Measurements from ENCODE around the gene KCP.

Gene KCP

GRCh38 chr7:128858380-128859231 is 51.9 kb downstream of the KCP start:
- no peak for TF ChIP-seq CTCF (IDR thresholded peaks at IDR 0.05)
- H3K36me3 ChIP-seq: no peaks in the 10 kb centered on the region
- no peak overlapping the region for H3K27ac ChIP-seq
- peaks cover 18% of the 10 kb centered on the region for H3K27me3 ChIP-seq
- H3K9me3 ChIP-seq: no peaks in the 10 kb centered on the region
- H3K4me3 ChIP-seq (ENCODE audit: low read depth in 1 of 2, low read length in 1 of 2): no peak overlapping the region
- H3K4me1 ChIP-seq (ENCODE audit: control insufficient read depth in 1 of 2, insufficient read depth in 1 of 2, low read depth in 1 of 2, low read length in 1 of 2): peaks cover 12 to 13% of the 10 kb centered on the region in 2 experiments

GRCh38 chr7:128856001-128856718 is 54.3 kb downstream of the KCP start:
- no peak for TF ChIP-seq CTCF (IDR thresholded peaks at IDR 0.05)
- Histone ChIP-seq H3K27me3 (peaks cover 19% of the 10 kb centered on the region), H3K36me3 (no peaks in the 10 kb centered on the region), H3K4me3 (ENCODE audit: low read depth in 1 of 2, low read length in 1 of 2) (no peak overlapping the region), H3K4me1 (ENCODE audit: control insufficient read depth in 1 of 2, insufficient read depth in 1 of 2, low read depth in 1 of 2, low read length in 1 of 2) (no peaks in the 10 kb centered on the region), H3K9me3 (no peaks in the 10 kb centered on the region), H3K27ac (no peak overlapping the region)

- TF ChIP-seq CTCF (IDR thresholded peaks at IDR 0.05): no peak
- H3K4me3 ChIP-seq (ENCODE audit: low read depth in 1 of 2, low read length in 1 of 2): no peak overlapping the region
- H3K27me3 ChIP-seq: peaks cover 19% of the 10 kb centered on the region
- no peaks in the 10 kb centered on the region for H3K9me3 ChIP-seq
- no peaks in the 10 kb centered on the region for H3K36me3 ChIP-seq
- H3K4me1 ChIP-seq (ENCODE audit: control insufficient read depth in 1 of 2, insufficient read depth in 1 of 2, low read depth in 1 of 2, low read length in 1 of 2): no peaks in the 10 kb centered on the region
- no peak overlapping the region for H3K27ac ChIP-seq
Measured at GRCh38 chr7:128855559-128855958, 55.0 kb downstream of the KCP start.

- Histone ChIP-seq H3K27ac (no peak overlapping the region), H3K36me3 (no peaks in the 10 kb centered on the region), H3K4me3 (ENCODE audit: low read depth in 1 of 2, low read length in 1 of 2) (no peak overlapping the region), H3K9me3 (no peaks in the 10 kb centered on the region), H3K27me3 (peaks cover 19% of the 10 kb centered on the region), H3K4me1 (ENCODE audit: control insufficient read depth in 1 of 2, insufficient read depth in 1 of 2, low read depth in 1 of 2, low read length in 1 of 2) (no peaks in the 10 kb centered on the region)
- no peak for TF ChIP-seq CTCF (IDR thresholded peaks at IDR 0.05)
Measured at GRCh38 chr7:128854396-128854795, 56.1 kb downstream of the KCP start.

- no peak overlapping the region for H3K4me3 ChIP-seq (ENCODE audit: low read depth in 1 of 2, low read length in 1 of 2)
- H3K27me3 ChIP-seq: peaks cover 19% of the 10 kb centered on the region
- no peaks in the 10 kb centered on the region for H3K4me1 ChIP-seq (ENCODE audit: control insufficient read depth in 1 of 2, insufficient read depth in 1 of 2, low read depth in 1 of 2, low read length in 1 of 2)
- TF ChIP-seq CTCF (IDR thresholded peaks at IDR 0.05): no peak
- H3K27ac ChIP-seq: no peak overlapping the region
- H3K36me3 ChIP-seq: no peaks in the 10 kb centered on the region
- no peaks in the 10 kb centered on the region for H3K9me3 ChIP-seq
Measured at GRCh38 chr7:128853799-128854198, 56.7 kb downstream of the KCP start.

Measured in neutrophil (primary cell).